Gastrocnemius medialis (tissue), 4 donors: ENCODE results near the gene ZEB1. TPM values are rescaled to one million over a fixed set of nuclear protein-coding genes. Genes with fewer than 3 reads are reported as not detected.

Source experiments
- ATAC-seq, 2 donors: fragments of 150-250 bp; one replicate each; pipeline ENCODE4 v1.9.1; 2016
- DNase-seq, 2 donors: peaks; one replicate each; pipeline ENCODE4 v3.0.0-alpha.2; 2019
- H3K27ac ChIP-seq, 4 donors: fragments of 200-600 bp; sonication (generic); 1 replicate in 1 of 4; 2 replicates in 3 of 4; pipeline ENCODE4 v1.5.1; 2016 to 2018; ENCODE audit warnings: mild to moderate bottlenecking in 2 of 4, moderate library complexity in 1 of 4
- H3K27me3 ChIP-seq, 3 donors: fragments of 200-600 bp; sonication (generic) in 2 of 3; 1 replicate in 1 of 3; 2 replicates in 2 of 3; pipeline versions ENCODE4 v1.5.1 to v1.6.0; 2016 to 2019; ENCODE audit warnings: mild to moderate bottlenecking in 1 of 3, moderate library complexity in 1 of 3
- H3K36me3 ChIP-seq, 2 donors: fragments of 200-600 bp; sonication (generic) in 1 of 2; one replicate each; pipeline ENCODE4 v1.5.1; 2017 to 2018
- H3K4me1 ChIP-seq, 2 donors: fragments of 200-600 bp; sonication (generic) in 1 of 2; one replicate each; pipeline ENCODE4 v1.5.1; 2016 to 2017; ENCODE audit warnings: mild to moderate bottlenecking in 2 of 2
- H3K4me3 ChIP-seq, 4 donors: fragments of 200-600 bp; sonication (generic) in 3 of 4; 1 replicate in 1 of 4; 2 replicates in 3 of 4; pipeline ENCODE4 v1.5.1; 2016 to 2019; ENCODE audit warnings: mild to moderate bottlenecking in 2 of 4
- H3K9me3 ChIP-seq, 3 donors: fragments of 200-600 bp; sonication (generic) in 2 of 3; 1 replicate in 1 of 3; 2 replicates in 2 of 3; pipeline ENCODE4 v1.5.1; 2016 to 2019
- POLR2A ChIP-seq, 2 donors: fragments of 450-650 bp; IDR thresholded peaks; one replicate each; pipeline ENCODE4 v1.6.1; 2017; ENCODE audit warnings: antibody characterized with exemption in 2 of 2, mild to moderate bottlenecking in 2 of 2, moderate library complexity in 2 of 2
- in situ Hi-C, 4 donors: fragments of 200-750 bp; cut with MboI; loops; one replicate each; pipeline versions ENCODE4 v1.15.0 to v1.8.0; 2017; ENCODE audit warnings: low sequenced_read_pairs in 4 of 4
- intact Hi-C: fragments of 100-400 bp; cut with DNase I; formaldehyde crosslinking; loops from one replicate; pipeline ENCODE4 v1.15.1; 2023; ENCODE audit warnings: low total_unique reads
- total RNA-seq, 4 donors: library from RNA; depleted of rRNA; stranded (reverse); fragments of >200 nt; gene quantifications; one replicate each; pipeline versions ENCODE4 v1.1.0 to v1.2.3, GENCODE V29; 2016
- TF ChIP-seq, protein P1 (sequence below), 5 experiments: fragments of 450-650 bp in 3 of 5; fragments of 200-600 bp in 2 of 5; sonication (generic) in 2 of 5; IDR thresholded peaks in 4 of 5; conservative IDR thresholded peaks in 1 of 5; 1 replicate in 4 of 5; 2 replicates in 1 of 5; pipeline ENCODE4 v1.5.1; 2016 to 2019; ENCODE audit warnings: antibody characterized with exemption in 5 of 5, mild to moderate bottlenecking in 3 of 5, moderate library complexity in 3 of 5

Gene ZEB1
- total RNA-seq, 4 donors from 2014 or later, result 67.4 to 175 (median 137) TPM

DNA sequence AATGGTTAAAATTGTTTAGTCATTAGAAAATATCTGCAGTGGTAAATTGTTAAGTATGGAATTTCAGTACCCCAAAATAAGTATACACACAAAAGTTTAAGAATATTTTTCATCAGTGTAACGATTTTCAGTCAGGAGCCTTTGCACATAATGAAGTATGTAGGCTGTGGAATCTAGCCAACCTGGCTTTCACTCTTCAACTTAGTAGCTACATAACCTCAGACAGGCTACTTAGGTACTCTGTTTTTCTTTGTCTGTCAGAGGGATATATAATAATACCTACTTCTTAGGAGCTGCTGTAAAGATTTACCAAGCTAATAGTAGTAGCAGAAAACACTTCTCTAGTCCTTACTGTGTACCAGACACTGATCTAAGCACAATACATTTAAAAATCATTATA lies 137.5 kb downstream of the ZEB1 start:
- Histone ChIP-seq H3K4me1 (peaks cover 52 to 55% of the 10 kb centered on the region in 2 donors), H3K4me3 (no peak overlapping the region), H3K27ac (no peak overlapping the region), H3K9me3 (no peaks in the 10 kb centered on the region), H3K36me3 (peaks cover 0 to 6% of the 10 kb centered on the region in 2 donors), H3K27me3 (no peaks in the 10 kb centered on the region)
- intact Hi-C loops (no loop called here), in situ Hi-C loops (no loop called here)
- peak in 1 of 2 donors; percentile 24 for ATAC-seq
- TF ChIP-seq, protein P1, sequence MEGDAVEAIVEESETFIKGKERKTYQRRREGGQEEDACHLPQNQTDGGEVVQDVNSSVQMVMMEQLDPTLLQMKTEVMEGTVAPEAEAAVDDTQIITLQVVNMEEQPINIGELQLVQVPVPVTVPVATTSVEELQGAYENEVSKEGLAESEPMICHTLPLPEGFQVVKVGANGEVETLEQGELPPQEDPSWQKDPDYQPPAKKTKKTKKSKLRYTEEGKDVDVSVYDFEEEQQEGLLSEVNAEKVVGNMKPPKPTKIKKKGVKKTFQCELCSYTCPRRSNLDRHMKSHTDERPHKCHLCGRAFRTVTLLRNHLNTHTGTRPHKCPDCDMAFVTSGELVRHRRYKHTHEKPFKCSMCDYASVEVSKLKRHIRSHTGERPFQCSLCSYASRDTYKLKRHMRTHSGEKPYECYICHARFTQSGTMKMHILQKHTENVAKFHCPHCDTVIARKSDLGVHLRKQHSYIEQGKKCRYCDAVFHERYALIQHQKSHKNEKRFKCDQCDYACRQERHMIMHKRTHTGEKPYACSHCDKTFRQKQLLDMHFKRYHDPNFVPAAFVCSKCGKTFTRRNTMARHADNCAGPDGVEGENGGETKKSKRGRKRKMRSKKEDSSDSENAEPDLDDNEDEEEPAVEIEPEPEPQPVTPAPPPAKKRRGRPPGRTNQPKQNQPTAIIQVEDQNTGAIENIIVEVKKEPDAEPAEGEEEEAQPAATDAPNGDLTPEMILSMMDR (IDR thresholded peaks at IDR 0.05 in 4 of 5, conservative IDR thresholded peaks at IDR 0.05 in 1 of 5), result no peak
- TF ChIP-seq POLR2A (IDR thresholded peaks at IDR 0.05), result no peak
- no peak for DNase-seq

- H3K27me3 ChIP-seq, result no peaks in the 10 kb centered on the region
- in situ Hi-C loops (no loop called here), intact Hi-C loops (no loop called here)
- no peak overlapping the region for H3K27ac ChIP-seq
- peaks cover 0 to 20% of the 10 kb centered on the region in 2 donors for H3K36me3 ChIP-seq
- no peaks in the 10 kb centered on the region for H3K9me3 ChIP-seq
- no peak overlapping the region for H3K4me3 ChIP-seq
- no peak for ATAC-seq
- peaks cover 39 to 43% of the 10 kb centered on the region in 2 donors for H3K4me1 ChIP-seq
- TF ChIP-seq, protein P1 (IDR thresholded peaks at IDR 0.05 in 4 of 5, conservative IDR thresholded peaks at IDR 0.05 in 1 of 5), result no peak
- no peak for TF ChIP-seq POLR2A (IDR thresholded peaks at IDR 0.05)
- DNase-seq, result no peak
These were observed 138.8 kb downstream of the ZEB1 start for GRCh38 chr10:31457858-31458257.

- ATAC-seq, result peak in 1 of 2 donors; percentile 59
- no peak for TF ChIP-seq POLR2A (IDR thresholded peaks at IDR 0.05)
- TF ChIP-seq, protein P1 (IDR thresholded peaks at IDR 0.05 in 4 of 5, conservative IDR thresholded peaks at IDR 0.05 in 1 of 5), result no peak
- in situ Hi-C loops, result no loop called here
- peaks cover 0 to 31% of the 10 kb centered on the region in 2 donors for H3K36me3 ChIP-seq
- peaks cover 35 to 36% of the 10 kb centered on the region in 2 donors for H3K4me1 ChIP-seq
- H3K27ac ChIP-seq, result no peak overlapping the region
- intact Hi-C loops, result no loop called here
- H3K4me3 ChIP-seq, result no peak overlapping the region
- no peaks in the 10 kb centered on the region for H3K27me3 ChIP-seq
- H3K9me3 ChIP-seq, result peaks cover 0 to 4% (median 0%) of the 10 kb centered on the region in 3 donors
- DNase-seq, result no peak
These were observed 140.0 kb downstream of the ZEB1 start for GRCh38 chr10:31458974-31459373.

GRCh38 chr10:31460242-31460641 lies 141.2 kb downstream of the ZEB1 start:
- TF ChIP-seq, protein P1 (IDR thresholded peaks at IDR 0.05 in 4 of 5, conservative IDR thresholded peaks at IDR 0.05 in 1 of 5), result no peak
- TF ChIP-seq POLR2A (IDR thresholded peaks at IDR 0.05), result no peak

GRCh38 chr10:31464552-31464951 lies 145.5 kb downstream of the ZEB1 start:
- Histone ChIP-seq H3K9me3 (peaks cover 0 to 4% (median 0%) of the 10 kb centered on the region in 3 donors), H3K4me3 (peak overlapping the region in 1 of 4 donors; percentile 3), H3K36me3 (peaks cover 0 to 75% of the 10 kb centered on the region in 2 donors), H3K27ac (no peak overlapping the region), H3K27me3 (no peaks in the 10 kb centered on the region), H3K4me1 (peaks cover 7 to 13% of the 10 kb centered on the region in 2 donors)
- no peak for ATAC-seq
- intact Hi-C loops (no loop called here), in situ Hi-C loops (no loop called here)
- TF ChIP-seq, protein P1 (IDR thresholded peaks at IDR 0.05 in 4 of 5, conservative IDR thresholded peaks at IDR 0.05 in 1 of 5), result no peak
- no peak for TF ChIP-seq POLR2A (IDR thresholded peaks at IDR 0.05)
- DNase-seq, result no peak

More at GRCh38 chr10:31460242-31460641, 141.2 kb downstream of the ZEB1 start:
- Histone ChIP-seq H3K36me3 (peaks cover 0 to 43% of the 10 kb centered on the region in 2 donors), H3K4me3 (no peak overlapping the region), H3K27me3 (no peaks in the 10 kb centered on the region), H3K4me1 (peaks cover 35 to 36% of the 10 kb centered on the region in 2 donors), H3K27ac (no peak overlapping the region), H3K9me3 (peaks cover 0 to 4% (median 0%) of the 10 kb centered on the region in 3 donors)
- no peak for ATAC-seq
- DNase-seq, result no peak
- in situ Hi-C loops (no loop called here), intact Hi-C loops (no loop called here)
